OCI-LY1 (cell line): Measurements from ENCODE around the gene PEBP1.

Experiments used
- EZH2 ChIP-seq: fragments of 200-600 bp; sonication (generic), shearing (Covaris generic); IDR thresholded peaks from 2 replicates; pipeline ENCODE4 v1.8.0; 2017; ENCODE audit warnings: borderline replicate concordance, mixed run types, mild to moderate bottlenecking, antibody characterized with exemption, low read length, moderate library complexity, mixed read lengths
- TF ChIP-seq, protein P1 (sequence below): fragments of 200-600 bp; sonication (generic), shearing (Covaris generic); IDR thresholded peaks from 2 replicates; pipeline ENCODE4 v1.5.1; 2017; ENCODE audit warnings: mild to moderate bottlenecking, antibody characterized with exemption, low read length, moderate library complexity, mixed read lengths

DNA sequence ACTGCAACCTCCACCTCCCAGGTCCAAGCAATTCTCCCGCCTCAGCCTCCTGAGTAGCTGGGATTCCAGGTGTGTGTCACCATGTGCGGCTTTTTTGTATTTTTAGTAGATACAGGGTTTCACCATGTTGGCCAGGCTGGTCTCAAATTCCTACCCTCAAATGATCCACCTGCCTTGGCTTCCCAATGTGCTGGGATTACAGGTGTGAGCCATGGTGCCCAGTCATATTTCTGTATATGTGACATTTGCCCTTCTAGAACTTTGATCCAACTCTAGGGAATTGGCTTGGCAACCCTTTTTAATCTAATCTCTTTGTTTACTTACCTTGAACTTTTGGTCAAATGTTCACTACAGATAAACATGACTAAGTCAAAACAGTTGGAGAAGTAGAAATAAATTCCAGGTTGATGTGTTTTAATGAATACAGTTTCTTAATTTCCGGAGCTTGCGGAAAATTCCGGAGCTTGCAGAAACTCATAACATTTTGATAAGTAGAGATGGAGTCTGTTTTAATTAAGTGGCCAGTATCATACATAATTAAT is 11.5 kb upstream of the PEBP1 start:
- TF ChIP-seq, protein P1, sequence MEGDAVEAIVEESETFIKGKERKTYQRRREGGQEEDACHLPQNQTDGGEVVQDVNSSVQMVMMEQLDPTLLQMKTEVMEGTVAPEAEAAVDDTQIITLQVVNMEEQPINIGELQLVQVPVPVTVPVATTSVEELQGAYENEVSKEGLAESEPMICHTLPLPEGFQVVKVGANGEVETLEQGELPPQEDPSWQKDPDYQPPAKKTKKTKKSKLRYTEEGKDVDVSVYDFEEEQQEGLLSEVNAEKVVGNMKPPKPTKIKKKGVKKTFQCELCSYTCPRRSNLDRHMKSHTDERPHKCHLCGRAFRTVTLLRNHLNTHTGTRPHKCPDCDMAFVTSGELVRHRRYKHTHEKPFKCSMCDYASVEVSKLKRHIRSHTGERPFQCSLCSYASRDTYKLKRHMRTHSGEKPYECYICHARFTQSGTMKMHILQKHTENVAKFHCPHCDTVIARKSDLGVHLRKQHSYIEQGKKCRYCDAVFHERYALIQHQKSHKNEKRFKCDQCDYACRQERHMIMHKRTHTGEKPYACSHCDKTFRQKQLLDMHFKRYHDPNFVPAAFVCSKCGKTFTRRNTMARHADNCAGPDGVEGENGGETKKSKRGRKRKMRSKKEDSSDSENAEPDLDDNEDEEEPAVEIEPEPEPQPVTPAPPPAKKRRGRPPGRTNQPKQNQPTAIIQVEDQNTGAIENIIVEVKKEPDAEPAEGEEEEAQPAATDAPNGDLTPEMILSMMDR: no peak
- no peak for TF ChIP-seq EZH2
